T-helper 9 cell (primary cell): ENCODE measurements around the gene PITPNC1.

Experiments used
- DNase-seq: peaks from one replicate; pipeline ENCODE4 v3.0.0-alpha.2; 2020

Gene PITPNC1

DNA sequence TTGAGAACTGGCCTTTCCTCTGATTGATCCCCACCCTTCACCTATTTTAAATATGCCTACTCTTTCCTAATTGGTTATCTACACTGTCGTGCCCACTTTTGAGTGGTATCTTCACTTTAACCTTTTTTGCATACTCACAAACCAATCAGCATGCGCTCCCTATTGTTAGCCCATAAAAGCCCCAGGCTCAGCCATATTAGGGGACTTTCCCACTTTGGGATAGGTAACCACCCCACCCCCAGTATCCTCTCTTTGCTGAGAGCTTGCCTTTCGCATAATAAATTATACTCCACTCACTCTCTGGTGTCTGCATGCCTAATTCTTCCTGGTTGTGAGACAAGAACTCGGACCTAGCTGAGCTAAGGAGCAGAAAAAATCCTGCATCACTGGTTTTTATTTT lies 281.2 kb downstream of the PITPNC1 start:
- DNase-seq = no peak

DNA sequence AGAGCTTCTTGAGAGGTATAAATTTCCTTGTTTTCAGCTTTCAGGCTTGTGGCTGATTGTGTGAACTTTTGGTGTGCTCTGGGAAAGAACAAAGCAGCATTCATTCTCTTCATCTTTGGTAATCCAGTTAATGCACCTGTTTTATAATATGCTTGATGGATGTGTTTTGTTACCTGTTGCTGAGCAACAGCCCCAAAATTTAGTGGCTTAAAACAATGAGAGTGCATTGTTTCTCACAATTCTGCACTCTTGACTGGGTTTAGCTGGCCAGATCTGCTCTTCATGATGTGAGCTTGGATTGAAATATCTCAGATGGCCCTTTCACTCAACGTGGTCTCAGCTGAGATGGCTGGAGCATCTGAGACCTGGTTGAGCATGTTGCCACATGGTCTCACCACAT lies 281.9 kb downstream of the PITPNC1 start:
- DNase-seq = no peak

DNA sequence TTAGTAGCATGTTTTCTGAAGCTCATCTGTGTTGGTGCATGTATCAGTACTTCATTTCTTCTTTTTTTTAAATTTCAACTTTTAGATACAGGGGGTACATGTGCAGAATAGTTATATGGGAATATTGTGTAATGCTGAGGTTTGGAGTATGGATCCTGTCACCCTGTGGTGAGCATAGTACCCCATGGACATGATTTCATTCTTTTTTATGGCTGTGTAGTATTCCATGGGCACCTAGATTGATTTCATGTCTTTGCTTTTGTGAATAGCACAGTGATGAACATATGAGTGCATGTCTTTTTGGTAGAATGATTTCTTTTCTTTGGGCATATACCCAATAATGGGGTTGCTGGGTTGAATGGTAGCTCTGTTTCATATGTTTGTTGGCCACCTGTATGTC lies 285.6 kb downstream of the PITPNC1 start:
- DNase-seq = no peak

DNA sequence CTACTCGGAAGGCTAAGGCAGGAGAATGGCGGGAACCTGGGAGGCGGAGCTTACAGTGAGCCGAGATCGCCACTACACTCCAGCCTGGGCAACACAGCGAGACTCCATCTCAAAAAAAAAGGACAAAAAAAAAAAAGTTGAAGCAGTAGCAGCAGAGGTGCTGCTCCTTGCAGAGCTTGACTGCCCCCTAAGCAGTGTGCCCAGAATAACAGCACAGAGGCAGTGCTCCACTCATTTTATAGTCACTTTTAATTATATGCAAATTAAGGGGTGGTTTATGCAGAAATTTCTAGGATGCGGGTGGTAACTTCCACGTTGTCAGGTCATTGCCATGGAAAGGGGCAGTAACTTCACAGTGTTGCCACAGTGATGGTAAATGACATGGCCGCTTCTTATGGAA lies 286.4 kb downstream of the PITPNC1 start:
- no peak for DNase-seq

DNA sequence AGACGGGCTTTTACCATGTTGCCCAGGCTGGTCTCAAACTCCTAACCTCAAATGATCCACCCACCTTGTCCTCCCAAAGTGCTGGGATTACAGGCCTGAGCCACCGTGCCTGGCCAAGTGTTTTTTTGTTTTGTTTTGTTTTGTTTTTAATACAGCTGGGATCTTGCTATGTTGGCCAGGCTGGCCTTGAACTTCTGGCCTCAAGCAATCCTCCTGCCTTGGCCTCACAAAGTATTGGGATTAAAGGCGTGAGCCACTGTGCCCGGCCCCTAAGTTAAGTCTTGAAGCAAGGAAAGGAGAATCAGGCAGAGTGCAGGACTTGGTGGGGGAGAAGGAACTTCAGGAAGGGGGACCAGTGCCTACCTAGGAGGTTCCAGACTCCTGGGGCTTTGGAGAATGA lies 288.9 kb downstream of the PITPNC1 start:
- DNase-seq = no peak

DNA sequence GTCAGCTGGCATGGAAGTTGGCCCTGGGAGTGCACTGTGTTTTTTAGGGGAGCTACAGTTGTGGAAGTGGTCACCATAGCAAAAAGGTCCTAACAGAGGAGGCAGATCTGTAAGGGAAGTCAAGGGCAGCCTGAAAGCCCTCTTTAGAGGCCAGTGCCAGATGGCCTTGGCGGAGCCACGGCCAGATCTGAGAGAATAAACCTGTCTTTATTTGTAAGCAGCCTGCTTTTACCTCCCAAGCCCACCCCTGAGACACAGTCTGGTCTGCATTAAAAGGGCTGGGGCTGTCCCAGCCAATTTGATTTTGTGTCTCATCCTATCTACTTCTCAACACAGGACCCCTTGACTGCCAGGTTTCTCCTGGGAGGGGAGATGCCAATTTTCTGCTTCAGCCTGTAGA lies 289.6 kb downstream of the PITPNC1 start:
- no peak for DNase-seq

DNA sequence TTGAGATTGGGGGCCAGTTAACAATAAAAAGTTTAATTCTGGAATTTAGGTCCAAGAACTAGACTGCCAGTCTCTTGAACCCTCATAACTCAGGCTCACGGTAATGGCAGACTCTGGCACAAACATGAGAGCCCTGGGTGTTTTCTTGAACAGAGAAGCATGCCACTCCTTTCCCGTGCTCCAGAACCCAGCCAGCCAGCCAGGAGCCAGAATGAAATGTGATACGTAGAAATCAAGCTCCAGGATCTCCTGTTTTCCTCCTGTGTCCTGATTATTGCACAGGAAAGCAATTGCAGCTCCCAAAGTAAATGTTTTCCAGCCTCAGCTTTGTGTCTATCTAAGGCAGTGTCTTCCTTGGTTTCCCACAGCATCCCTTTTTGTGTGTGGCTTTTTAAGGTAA lies 294.4 kb downstream of the PITPNC1 start:
- DNase-seq = no peak

DNA sequence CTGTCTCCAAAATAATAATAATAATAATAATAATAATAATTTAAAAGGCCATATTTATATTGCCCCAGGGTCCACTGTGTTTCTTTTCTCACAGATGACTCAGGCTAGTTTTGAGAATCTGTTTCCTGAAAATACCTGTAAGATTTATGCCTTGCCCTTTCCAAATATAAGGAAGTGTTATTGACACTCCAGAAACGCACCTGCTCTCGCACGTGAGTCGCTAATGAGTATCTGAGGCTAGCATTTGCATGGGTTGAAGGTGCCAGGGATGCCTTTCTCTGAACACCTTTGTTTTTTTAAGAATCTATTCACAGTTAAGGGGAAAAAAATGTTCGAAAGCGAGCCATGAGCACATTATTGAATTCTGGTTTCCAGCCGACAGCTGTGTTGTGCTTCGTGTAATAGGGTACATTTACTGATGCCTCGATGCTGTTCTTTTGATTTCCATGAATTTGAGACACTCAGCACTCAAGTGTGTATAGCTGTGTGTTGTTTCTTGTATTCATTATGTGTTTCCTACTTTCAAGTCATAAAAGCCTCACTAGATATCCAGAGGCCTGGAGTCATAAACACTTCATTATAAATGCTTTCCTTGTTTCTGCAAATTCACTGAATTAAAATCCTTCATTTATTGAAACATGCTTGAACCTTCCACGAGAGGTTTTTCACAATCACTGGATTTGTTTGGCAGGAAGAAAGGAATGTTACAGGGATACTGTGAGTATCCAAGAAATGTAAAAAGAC lies 295.7 kb downstream of the PITPNC1 start:
- DNase-seq = no peak

DNA sequence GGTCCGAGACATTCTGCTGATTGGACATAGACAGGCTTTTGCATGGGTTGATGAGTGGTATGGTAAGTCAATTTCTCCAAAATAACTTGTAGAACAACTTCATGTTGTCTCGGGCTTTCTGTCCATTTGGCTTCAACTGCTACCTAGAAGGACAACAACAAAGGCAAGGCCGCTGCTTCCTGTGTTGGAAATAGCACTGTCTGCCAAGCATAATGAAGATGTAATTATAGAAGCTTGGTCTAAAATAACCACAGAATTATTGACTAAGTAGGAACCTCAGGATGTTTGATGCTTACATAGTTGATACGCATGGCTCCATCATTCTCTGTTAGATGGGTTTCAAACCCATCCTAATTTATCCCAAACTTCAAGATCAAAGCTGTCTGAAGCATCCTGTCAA lies 298.4 kb downstream of the PITPNC1 start:
- DNase-seq = no peak

DNA sequence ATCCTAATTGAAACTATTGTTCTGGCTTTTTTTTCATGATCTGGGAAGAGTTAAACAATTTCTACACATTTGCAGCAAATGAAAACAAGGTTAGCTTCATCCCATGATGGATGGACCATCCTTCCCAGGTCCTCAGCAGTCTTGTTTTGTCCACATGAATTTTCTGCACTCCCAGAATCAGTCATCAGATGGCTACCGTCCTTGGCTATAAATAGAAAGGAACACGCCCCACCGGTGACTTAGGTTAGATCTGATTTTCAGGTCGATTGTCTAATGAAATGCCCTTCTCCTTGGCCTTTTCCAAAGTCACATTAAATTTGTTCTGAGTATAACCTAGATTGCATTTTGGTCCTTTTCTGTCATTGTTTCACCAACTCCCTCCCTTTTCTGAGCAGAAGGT lies 299.2 kb downstream of the PITPNC1 start:
- DNase-seq = no peak

DNA sequence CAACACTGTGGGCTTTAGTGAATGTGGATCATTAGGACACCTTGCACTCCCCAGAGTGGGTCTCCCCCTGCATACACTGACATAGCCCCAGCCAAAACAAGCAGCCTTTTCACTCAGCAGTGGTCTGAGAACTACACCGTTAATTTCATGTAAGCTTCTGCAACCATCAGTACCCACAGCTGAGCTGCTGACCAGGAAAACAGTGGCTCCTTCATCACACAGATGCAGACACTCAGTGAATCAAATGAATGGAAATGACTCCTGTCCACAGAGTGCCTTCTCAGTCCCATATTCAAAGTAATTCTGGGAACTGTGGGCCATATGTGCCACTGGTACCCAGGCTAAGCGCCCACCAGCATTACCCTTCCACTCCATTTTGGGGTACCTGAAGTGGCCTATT lies 301.3 kb downstream of the PITPNC1 start:
- no peak for DNase-seq

DNA sequence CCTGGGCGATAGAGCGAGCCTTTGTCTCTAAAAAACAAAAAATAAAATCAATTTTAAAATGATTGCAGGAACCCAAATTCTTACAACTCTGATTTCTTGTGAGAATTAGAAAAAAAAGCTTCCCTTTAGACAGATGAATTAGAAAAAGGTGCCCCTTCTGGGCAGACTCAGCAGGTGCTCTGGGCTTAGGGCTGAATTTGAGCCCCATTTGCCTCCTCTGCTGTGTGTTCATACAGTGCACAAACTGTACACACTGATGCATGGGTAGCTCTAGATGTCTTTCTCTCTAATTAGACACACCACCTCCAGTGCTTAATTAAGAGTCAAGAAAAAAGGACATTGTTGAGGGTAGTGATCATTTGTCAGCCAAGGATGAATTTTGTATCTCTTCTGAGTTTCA lies 302.1 kb downstream of the PITPNC1 start:
- DNase-seq = no peak

DNA sequence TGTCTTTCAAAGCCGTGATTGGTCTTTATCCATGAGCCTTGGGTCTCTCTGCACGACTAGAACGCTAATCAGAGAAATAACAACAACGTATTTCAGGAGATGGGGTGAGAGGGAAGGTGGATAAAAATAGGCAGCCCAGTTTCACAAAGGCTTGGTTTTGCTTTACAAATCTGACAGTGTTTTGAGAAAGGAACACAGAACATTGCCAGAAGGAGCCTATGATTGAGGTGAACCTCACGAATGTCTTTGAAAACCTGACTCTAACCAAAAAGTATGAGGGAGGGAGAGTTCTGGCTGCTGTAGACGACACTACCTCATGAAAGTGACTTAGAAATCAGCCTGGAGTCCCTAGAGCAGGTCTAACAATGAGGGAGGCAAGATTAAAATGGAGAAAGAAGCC lies 302.6 kb downstream of the PITPNC1 start:
- DNase-seq = no peak

DNA sequence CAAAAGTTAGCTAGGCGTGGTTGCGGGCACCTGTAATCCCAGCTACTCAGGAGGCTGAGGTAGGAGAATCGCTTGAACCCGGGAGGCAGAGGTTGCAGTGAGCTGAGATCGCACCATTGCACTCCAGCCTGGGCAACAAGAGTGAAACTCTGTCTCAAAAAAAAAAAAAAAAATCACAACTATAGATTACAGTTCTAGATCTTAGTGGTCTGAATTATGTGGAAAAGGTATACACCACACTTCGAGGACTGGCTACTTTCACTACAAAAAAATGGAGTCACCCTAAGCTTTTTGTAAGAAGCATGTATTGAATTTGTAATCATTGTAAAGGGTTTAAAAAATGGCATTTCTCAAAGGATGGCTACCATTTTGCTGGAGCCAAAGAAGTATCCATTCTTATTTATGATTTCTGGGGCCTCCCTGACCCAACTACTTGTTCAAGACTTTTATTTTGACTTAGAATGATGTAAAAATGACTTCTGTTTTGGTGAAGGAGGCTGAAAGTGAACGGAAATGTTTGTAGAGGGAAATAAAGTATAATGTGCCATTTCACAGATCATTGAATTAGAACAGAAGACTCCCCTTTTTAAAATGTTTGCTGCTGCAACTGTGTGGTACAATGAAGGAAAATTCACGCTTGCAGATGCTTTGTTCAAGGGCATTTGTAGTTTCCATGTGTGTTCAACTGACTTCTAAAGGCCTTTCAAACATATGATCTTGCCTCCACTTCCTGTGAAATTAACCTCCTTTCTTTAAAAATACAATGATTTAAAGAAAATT lies 303.6 kb downstream of the PITPNC1 start:
- DNase-seq = no peak

DNA sequence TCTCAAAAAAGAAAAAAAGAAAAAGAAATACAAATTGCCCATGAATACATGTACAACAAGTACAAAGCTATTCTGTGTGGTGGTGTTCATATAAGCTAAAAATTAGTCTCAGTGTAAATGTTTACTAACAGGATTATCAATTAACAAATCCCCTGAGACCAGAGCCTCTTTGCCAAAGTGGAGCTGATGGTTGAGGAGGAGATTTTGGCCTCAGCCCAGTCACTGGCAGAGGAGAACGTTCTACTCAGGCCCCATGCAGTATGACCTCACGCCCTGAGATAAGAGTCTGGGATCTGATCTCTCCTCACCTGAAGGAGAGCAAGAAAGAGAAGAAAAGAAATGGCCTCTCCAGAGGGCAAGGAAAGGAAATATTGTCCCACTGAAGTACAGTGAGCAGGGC lies 305.1 kb downstream of the PITPNC1 start:
- no peak for DNase-seq

DNA sequence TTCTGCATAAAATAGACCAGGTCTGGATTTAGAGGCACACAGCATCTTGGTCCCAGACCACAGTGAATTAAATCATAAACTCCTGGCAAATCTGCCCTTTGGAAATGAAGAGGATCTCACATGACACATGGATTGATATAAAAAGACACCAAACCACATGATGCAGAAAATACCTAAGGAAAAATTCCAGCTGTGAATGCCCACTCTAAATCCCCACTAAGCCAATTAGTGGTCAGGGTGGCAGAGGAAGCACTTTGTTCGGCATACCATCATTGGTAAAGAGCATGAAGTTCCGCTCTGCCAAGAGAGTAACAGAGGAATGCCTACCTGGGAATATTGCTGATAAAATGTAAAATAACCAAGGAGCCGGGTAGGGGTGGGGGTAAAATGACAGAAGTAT lies 308.3 kb downstream of the PITPNC1 start:
- no peak for DNase-seq

DNA sequence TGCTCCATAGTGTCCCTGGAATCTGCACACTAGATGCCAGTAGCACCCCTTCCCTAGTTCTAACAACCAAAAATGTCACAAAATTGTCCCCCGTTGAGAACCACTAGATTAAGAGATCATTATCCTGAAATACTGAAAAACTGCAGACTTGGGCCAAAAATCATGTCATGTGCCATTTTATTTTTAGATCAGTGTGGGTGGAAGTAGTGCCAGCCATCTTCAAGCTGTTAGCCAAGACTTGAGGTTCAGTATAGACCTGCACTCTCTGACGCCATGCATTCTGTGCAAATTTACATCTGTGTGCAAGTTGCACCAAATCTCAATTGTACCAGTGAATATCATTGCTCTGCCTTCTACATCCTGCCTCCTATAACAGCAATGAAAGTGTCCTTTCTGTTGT lies 309.2 kb downstream of the PITPNC1 start:
- DNase-seq = no peak

DNA sequence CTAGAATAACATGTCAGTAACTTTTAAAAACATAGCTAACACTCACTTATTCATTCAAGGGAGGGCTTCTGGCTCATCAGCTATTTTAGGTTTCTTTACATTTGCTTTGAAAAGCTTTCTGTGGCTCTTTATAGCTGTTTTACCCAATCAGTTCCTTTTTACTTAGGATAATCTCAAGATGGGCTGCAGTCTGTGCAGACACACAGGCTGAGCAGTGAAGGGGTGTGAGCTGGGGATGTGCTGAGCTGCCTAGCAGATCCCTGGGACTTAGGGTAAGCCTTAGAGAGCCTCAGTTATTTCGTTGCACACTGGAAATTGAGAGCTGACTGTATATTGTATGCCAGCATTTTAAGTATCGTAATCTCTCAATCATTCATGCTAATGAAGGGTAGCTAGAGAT lies 310.4 kb downstream of the PITPNC1 start:
- no peak for DNase-seq

DNA sequence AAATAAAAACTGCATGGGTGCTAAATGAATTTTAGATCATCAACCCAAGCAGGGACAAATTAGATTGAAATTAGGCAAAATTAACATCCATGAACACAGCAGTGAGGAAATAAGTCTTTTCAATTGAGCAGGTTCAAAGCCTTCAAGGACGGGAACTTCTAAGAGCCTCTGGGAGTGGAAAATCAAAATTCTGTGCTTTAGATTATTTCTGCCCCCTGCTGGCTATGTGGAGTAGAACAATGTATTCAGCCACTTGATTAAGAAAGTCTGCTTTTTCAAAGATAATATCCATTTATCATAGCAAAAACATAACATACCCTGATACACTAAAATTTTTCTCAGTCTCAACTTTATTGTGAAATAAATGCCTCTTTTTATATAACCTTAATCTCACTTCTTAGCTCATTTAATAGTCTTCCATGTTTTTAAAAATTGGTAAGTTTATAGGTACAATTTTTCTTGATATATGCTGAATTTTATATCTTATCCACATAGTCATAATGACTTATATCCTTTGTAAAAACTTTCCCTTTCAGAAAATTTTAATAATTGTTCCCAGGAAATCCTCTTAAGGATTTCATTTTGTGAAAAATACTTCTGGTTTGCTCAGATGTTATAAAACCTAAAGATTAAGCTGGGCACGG lies 312.6 kb downstream of the PITPNC1 start:
- DNase-seq = peak; percentile 32

DNA sequence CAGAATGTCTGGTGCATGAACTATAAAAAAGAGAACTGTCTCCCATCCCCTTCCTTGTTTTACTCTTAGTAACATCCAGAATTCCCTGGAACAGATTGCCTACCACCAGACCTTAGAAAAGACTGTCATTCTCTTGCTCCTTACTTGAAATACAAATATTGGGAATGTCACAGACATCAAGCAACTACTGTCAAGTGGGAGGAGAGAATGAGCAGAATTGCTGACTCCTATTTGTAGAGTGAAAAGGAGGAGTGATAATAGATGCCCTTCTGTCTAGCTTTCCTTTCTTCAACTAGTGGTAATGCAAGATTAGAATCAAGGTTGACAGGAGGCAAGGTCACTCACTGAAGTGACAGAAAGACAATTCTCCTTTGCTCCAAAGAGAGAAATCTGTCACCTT lies 316.7 kb downstream of the PITPNC1 start:
- no peak for DNase-seq

DNA sequence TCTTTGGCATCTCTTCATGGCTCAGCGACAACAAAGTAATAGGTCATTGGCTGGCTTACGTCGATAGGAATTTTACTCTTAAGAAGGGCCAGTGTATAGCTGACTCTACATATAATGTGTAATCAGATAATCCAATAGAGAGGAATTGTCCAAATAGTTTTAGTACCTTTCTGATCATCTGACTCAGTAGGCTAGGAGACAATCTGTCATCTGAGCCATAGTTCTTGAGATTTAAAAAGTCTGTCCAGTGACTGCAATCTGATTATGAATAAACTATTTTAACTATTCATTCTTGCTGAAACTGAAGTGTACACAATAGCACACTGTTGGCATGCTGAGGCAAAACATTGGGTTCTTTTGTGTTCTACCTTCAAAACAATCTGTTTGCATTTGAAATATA lies 319.3 kb downstream of the PITPNC1 start:
- DNase-seq = no peak

DNA sequence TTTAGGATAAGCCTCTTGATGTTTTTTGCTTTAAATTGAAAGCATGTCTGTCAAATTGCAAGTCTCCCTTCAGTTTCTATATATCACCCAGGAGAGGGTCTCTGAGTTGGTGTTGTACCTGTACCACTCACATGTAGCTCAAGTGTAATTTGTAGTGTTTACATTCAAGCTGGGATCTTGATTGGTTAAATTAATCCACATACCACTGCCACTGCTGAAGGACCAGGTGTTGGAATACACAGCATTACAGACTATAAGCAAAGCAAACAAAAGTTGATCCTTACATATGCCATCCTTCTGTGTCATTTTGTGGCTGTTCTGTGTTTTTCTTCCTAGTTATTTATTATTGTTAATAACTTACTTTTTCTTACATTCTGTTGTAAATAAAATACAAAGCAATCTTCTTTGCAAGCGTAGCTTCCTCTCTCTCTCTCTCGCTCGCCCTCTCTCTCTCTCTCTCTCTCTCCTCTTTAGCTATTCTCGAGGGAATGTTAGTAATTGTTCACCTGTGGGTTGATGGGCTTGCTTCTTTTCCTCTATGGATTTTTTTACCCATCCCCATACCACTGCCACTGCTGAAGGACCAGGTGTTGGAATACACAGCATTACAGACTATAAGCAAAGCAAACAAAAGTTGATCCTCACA lies 319.9 kb downstream of the PITPNC1 start:
- no peak for DNase-seq

DNA sequence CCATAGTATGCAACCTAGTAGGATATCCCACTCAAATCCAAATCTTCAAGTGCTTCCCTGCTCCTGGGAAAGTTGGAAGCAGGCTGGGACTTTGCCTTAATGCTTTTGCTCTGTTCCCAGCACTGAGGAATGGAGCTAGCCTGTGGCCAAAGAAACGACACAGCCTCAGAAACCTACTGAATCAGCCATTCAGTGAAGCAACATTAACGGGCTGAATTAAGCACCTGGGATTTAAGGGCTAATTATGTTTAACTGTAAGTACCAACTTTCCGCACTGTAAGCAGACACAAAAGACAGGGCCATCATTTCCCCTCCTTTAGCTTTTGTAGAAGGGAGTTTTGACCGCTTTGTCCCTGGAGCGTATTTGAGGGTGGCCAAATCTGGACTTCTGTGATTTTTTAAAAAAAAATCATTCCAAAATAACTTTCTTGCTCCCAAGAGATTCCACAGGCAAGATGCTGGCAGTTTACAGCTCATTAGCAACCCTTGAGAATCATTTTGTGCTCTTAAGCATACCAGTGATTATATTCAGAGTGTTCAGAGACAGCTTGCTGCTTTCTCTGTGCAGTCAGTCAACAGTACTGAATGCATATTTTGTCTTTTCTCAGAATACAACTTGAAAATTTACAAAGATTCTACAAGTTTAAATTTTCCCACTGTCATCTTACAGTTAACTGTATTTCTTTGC lies 323.1 kb downstream of the PITPNC1 start:
- no peak for DNase-seq
